ENCODE results near the gene CPT1B. TPM values are rescaled to one million over a fixed set of nuclear protein-coding genes. Genes with fewer than 3 reads are reported as not detected.

Gene CPT1B
- total and polyA plus RNA-seq, 4 experiments from 2014 or later, result 2.3 to 70.0 (median 68.0) TPM; not detected in 1

DNA sequence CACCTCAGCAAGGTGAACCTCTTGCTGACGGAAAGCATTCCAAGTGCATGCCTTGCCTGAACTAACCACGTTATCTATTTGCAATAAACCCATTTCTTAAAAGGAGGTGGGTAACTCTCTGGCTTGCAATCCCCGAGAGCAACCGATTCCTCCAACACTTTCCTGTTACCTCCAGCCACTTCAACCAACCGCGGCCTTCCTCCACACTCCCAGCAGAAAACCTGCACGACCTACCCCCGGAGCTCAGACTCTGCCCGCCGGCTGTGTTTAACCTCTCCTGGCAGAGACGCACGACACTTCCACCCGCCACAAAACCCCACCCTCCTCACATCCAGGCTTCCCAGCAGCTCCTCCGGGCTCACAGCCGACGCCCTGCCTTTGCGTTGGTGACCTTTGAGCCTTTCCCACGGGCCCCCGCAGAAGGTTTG is 53.5 kb downstream of the CPT1B start:
- Mint-ChIP-seq H3K36me3 (peaks cover 7 to 24% of the 10 kb centered on the region in 2 donors), H3K27ac (peak overlapping the region; percentile 84 to 97 (median 94)), H3K4me3 (peak overlapping the region; percentile 86 to 94 (median 92)), H3K4me1 (peaks cover 14 to 39% (median 26%) of the 10 kb centered on the region in 4 donors), H3K27me3 (no peaks in the 10 kb centered on the region), H3K9me3 (no peaks in the 10 kb centered on the region)
- Histone ChIP-seq H3K9me3 (ENCODE audit: control insufficient read depth in 1 of 2, low read length in 2 of 2) (no peaks in the 10 kb centered on the region), H3K4me1 (ENCODE audit: insufficient read depth, low read length) (peaks cover 44% of the 10 kb centered on the region), H3K27ac (ENCODE audit: low read depth, low read length) (peak overlapping the region; percentile 96), H3K36me3 (ENCODE audit: insufficient read depth, low read length) (peaks cover 27% of the 10 kb centered on the region), H3K4me3 (ENCODE audit: low read length in 2 of 2) (peak overlapping the region; percentile 47 to 81), H3K27me3 (ENCODE audit: insufficient read depth, low read length) (no peaks in the 10 kb centered on the region)
- ChIA-PET CTCF (ENCODE audit: partially characterized antibody) (interaction anchor here (1.2 to 5.1 kb wide), 15 partner anchors 10 to 273 kb away, joined by 3 to 135 read pairs (median 15); partner anchors contain the start of genes HDAC10, LMF2, NCAPH2 and SYCE3), POLR2A (ENCODE audit: partially characterized antibody) (interaction anchor here (0.5 to 9.5 kb wide), 23 partner anchors 11 to 292 kb away, joined by 3 to 321 read pairs (median 14); partner anchors contain the start of genes ARSA, CHKB, HDAC10 and KLHDC7B)
- DNase-seq, result no peak
- intact Hi-C loops (cut with micrococcal nuclease), result loop anchor here (1.0 to 5.0 kb wide), 7 partner anchors 16 to 332 kb away; partner anchors contain the start of genes CHKB, NCAPH2, SBF1 and SYCE3

DNA sequence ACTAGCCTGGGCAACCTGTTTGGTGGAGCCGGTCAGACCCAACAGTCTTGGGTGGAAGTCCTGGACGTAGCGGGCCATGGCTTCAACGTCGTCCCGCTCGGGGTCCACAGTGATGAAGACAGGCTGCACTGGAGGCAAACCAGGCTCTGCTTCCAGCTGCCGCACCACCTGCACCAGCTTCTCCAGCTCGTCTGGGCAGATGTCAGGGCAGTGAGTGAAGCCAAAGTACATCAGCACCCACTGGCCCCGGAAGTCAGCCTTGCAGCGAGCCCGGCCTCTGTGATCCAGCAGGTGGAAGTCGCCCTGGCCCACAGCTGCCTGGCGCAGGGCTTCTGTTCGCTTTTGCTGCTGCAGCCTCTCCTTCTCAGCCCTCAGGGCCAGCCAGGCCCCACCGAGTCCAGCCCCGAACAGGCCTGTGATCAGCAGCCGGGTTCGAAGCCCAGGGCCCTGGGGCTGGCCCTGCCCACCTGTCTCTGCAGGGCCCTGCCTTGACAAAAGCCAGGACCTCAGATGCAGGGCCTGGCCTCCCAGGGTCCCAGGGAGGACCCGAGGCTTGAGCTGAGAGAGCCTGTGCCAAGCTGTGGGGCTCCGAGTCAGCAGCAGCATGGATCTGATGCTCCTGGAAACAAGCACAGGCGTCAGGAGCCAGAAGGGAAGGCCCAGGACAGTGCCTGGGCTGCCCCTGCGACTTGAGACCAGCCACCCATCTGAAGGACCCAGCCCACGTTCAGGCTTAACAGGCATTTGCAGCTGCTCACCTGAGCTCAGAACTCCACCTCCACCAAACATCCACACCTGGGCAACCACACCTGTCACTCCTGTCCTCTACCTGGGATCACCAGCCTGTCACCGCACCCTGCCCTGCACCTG is 54.2 kb downstream of the CPT1B start:
- Histone ChIP-seq H3K9me3 (ENCODE audit: control insufficient read depth in 1 of 2, low read length in 2 of 2) (no peaks in the 10 kb centered on the region), H3K36me3 (ENCODE audit: insufficient read depth, low read length) (peaks cover 33% of the 10 kb centered on the region), H3K4me1 (ENCODE audit: insufficient read depth, low read length) (peaks cover 38% of the 10 kb centered on the region), H3K27me3 (ENCODE audit: insufficient read depth, low read length) (no peaks in the 10 kb centered on the region), H3K27ac (ENCODE audit: low read depth, low read length) (peak overlapping the region; percentile 96), H3K4me3 (ENCODE audit: low read length in 2 of 2) (peak overlapping the region; percentile 47 to 81)
- Mint-ChIP-seq H3K36me3 (peaks cover 11 to 28% of the 10 kb centered on the region in 2 donors), H3K27ac (peak overlapping the region in 6 of 7 donors; percentile 84 to 97 (median 94)), H3K27me3 (no peaks in the 10 kb centered on the region), H3K4me1 (peaks cover 14 to 38% (median 24%) of the 10 kb centered on the region in 4 donors), H3K9me3 (no peaks in the 10 kb centered on the region), H3K4me3 (peak overlapping the region; percentile 86 to 94 (median 92))
- CTCF ChIA-PET (ENCODE audit: partially characterized antibody), result interaction anchor here (2.3 to 3.6 kb wide), 6 partner anchors 9 to 272 kb away, joined by 13 to 58 read pairs (median 25); partner anchors contain the start of genes HDAC10 and SYCE3
- POLR2A ChIA-PET (ENCODE audit: partially characterized antibody), result interaction anchor here (1.0 to 9.5 kb wide), 13 partner anchors 10 to 183 kb away, joined by 3 to 321 read pairs (median 12); partner anchors contain the start of genes LMF2, NCAPH2 and SYCE3
- no peak for DNase-seq
- intact Hi-C loops (cut with micrococcal nuclease), result loop anchor here (2.0 kb wide), 1 partner anchor 49 kb away; the partner anchor contains the start of gene SBF1

DNA sequence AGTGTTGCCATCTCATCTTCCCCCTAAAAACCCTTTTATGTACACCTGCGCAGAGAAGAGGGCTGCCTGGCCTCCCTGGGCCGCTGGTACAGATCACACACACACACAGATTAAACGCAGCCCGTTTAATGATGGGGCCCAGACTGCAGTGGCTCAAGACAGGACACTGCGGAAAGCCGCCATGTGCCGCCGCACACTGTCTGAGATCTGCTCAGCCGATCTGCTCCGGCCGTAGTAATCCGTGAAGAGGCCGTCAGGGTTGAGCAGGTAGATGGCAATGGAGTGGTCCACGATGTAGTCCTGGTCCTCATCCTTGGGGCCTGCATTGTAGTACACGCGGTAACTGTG is 54.8 kb downstream of the CPT1B start:
- intact Hi-C loops (cut with micrococcal nuclease), result no loop called here
- POLR2A ChIA-PET (ENCODE audit: partially characterized antibody), result interaction anchor here (1.4 to 9.5 kb wide), 5 partner anchors 10 to 27 kb away, joined by 4 to 321 read pairs (median 151); partner anchors contain the start of genes LMF2 and NCAPH2
- H3K4me1 Mint-ChIP-seq, result peaks cover 13 to 32% (median 21%) of the 10 kb centered on the region in 4 donors
- Histone ChIP-seq H3K4me1 (ENCODE audit: insufficient read depth, low read length) (peaks cover 32% of the 10 kb centered on the region), H3K27ac (ENCODE audit: low read depth, low read length) (no peak overlapping the region), H3K4me3 (ENCODE audit: low read length in 2 of 2) (no peak overlapping the region), H3K9me3 (ENCODE audit: control insufficient read depth in 1 of 2, low read length in 2 of 2) (no peaks in the 10 kb centered on the region), H3K27me3 (ENCODE audit: insufficient read depth, low read length) (no peaks in the 10 kb centered on the region), H3K36me3 (ENCODE audit: insufficient read depth, low read length) (peaks cover 35% of the 10 kb centered on the region)
- DNase-seq, result no peak
- no peaks in the 10 kb centered on the region for H3K9me3 Mint-ChIP-seq
- CTCF ChIA-PET (ENCODE audit: partially characterized antibody), result interaction anchor here (0.6 kb wide), 1 partner anchor 12 kb away, joined by 3 read pairs; no protein-coding TSS in a partner anchor
- peaks cover 11 to 30% of the 10 kb centered on the region in 2 donors for H3K36me3 Mint-ChIP-seq
- peak overlapping the region in 2 of 7 donors; percentile 51 to 67 for H3K27ac Mint-ChIP-seq
- peak overlapping the region in 4 of 8 donors; percentile 9 to 30 (median 18) for H3K4me3 Mint-ChIP-seq
- H3K27me3 Mint-ChIP-seq, result no peaks in the 10 kb centered on the region

DNA sequence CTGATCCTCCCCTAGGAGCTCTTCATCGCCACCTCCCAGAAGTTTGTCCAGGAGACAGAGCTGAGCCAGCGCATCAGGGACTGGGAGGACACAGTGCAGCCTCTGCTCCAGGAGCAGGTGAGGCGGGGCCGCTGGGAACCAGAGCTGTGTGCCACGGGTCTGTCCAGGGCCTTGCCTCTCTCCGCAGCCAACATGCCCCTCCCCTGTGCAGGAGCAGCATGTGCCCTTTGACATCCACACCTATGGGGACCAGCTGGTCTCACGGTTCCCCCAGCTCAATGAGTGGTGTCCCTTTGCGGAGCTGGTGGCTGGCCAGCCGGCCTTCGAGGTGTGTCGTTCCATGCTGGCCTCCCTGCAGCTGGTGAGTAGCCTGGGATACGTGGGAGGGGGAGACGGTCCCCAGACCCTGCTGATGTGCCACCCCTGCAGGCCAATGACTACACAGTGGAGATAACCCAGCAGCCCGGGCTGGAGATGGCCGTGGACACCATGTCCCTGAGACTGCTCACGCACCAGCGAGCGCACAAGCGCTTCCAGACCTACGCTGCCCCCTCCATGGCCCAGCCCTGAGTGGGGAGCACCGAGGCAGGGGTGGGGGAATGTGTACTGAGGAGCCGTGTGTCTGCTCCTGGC is 55.3 kb downstream of the CPT1B start:
- peak overlapping the region in 1 of 7 donors; percentile 67 for H3K27ac Mint-ChIP-seq
- H3K36me3 Mint-ChIP-seq, result peaks cover 11 to 31% of the 10 kb centered on the region in 2 donors
- intact Hi-C loops (cut with micrococcal nuclease), result no loop called here
- Histone ChIP-seq H3K4me3 (ENCODE audit: low read length in 2 of 2) (no peak overlapping the region), H3K27me3 (ENCODE audit: insufficient read depth, low read length) (no peaks in the 10 kb centered on the region), H3K4me1 (ENCODE audit: insufficient read depth, low read length) (peaks cover 27% of the 10 kb centered on the region), H3K9me3 (ENCODE audit: control insufficient read depth in 1 of 2, low read length in 2 of 2) (no peaks in the 10 kb centered on the region), H3K36me3 (ENCODE audit: insufficient read depth, low read length) (peaks cover 39% of the 10 kb centered on the region), H3K27ac (ENCODE audit: low read depth, low read length) (no peak overlapping the region)
- no peaks in the 10 kb centered on the region for H3K27me3 Mint-ChIP-seq
- H3K4me3 Mint-ChIP-seq, result peak overlapping the region in 4 of 8 donors; percentile 9 to 30 (median 18)
- ChIA-PET POLR2A (ENCODE audit: partially characterized antibody) (interaction anchor here (1.0 to 1.7 kb wide), 5 partner anchors 9 to 40 kb away, joined by 4 to 7 read pairs (median 4); partner anchors contain the start of genes LMF2, NCAPH2 and SYCE3), CTCF (ENCODE audit: partially characterized antibody) (interaction anchor here (0.6 to 1.9 kb wide), 2 partner anchors 12 to 40 kb away, joined by 3 to 6 read pairs; partner anchors contain the start of gene SYCE3)
- H3K9me3 Mint-ChIP-seq, result no peaks in the 10 kb centered on the region
- no peak for DNase-seq
- peaks cover 13 to 27% (median 19%) of the 10 kb centered on the region in 4 donors for H3K4me1 Mint-ChIP-seq

DNA sequence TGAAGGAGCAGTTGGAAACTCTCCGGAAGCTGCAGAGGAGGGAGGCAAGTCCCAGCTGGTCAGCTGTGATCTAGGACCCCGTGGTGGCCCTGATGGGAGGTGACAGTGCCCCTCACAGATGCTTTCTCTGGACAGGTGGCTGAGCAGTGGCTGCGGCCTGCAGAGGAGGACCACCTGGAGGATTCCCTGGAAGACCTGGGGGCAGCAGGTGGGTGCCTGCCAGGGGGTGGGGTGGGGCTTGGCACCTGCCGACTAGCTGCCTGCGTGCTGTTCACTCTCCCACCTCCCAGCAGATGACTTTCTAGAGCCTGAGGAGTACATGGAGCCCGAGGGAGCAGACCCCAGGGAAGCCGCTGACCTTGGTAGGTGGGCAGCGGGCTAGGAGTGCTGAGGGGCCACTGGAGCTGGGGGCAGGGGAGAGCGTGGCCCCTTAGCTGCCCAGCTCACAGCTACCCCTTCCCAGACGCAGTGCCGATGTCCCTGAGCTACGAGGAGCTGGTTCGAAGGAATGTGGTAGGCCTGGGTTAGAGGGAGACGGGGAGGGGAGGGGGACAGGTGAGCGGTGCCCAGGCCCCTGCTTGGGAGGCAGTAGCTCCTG is 55.9 kb downstream of the CPT1B start:
- H3K36me3 ChIP-seq (ENCODE audit: insufficient read depth, low read length), result peaks cover 45% of the 10 kb centered on the region
- POLR2A ChIA-PET (ENCODE audit: partially characterized antibody), result interaction anchor here (1.0 to 1.7 kb wide), 5 partner anchors 8 to 40 kb away, joined by 4 to 7 read pairs (median 4); partner anchors contain the start of genes LMF2, NCAPH2 and SYCE3
- no peaks in the 10 kb centered on the region for H3K9me3 Mint-ChIP-seq
- CTCF ChIA-PET (ENCODE audit: partially characterized antibody), result interaction anchor here (1.9 kb wide), 1 partner anchor 41 kb away, joined by 6 read pairs; the partner anchor contains the start of gene SYCE3
- H3K4me1 Mint-ChIP-seq, result peaks cover 12 to 21% (median 15%) of the 10 kb centered on the region in 4 donors
- no peak for DNase-seq
- H3K27me3 ChIP-seq (ENCODE audit: insufficient read depth, low read length), result no peaks in the 10 kb centered on the region
- H3K36me3 Mint-ChIP-seq, result peaks cover 11 to 35% of the 10 kb centered on the region in 2 donors
- no peak overlapping the region for H3K4me3 Mint-ChIP-seq
- no peak overlapping the region for H3K27ac ChIP-seq (ENCODE audit: low read depth, low read length)
- H3K27me3 Mint-ChIP-seq, result no peaks in the 10 kb centered on the region
- peak overlapping the region in 1 of 7 donors; percentile 12 for H3K27ac Mint-ChIP-seq
- H3K4me3 ChIP-seq (ENCODE audit: low read length in 2 of 2), result no peak overlapping the region
- peaks cover 23% of the 10 kb centered on the region for H3K4me1 ChIP-seq (ENCODE audit: insufficient read depth, low read length)
- intact Hi-C loops (cut with micrococcal nuclease), result no loop called here
- no peaks in the 10 kb centered on the region for H3K9me3 ChIP-seq (ENCODE audit: control insufficient read depth in 1 of 2, low read length in 2 of 2)

DNA sequence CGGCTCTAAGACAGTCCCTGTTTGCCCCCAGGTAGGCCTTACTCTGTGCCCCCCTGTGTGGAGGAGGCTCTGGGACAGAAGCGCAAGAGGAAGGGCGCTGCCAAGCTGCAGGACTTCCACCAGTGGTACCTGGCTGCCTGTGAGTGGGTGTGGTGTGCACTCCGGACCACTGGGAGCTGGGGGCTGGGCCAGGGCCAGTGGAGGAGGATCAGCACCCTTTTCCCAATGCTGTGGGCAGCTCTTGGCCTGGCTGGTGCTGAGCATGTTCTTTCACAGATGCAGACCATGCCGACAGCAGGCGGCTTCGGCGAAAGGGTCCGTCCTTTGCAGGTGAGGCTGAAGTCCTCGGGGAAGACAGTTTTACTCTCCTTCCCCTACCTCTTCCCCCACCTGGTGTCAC is 56.5 kb downstream of the CPT1B start:
- Histone ChIP-seq H3K27me3 (ENCODE audit: insufficient read depth, low read length) (no peaks in the 10 kb centered on the region), H3K4me3 (ENCODE audit: low read length in 2 of 2) (no peak overlapping the region), H3K36me3 (ENCODE audit: insufficient read depth, low read length) (peaks cover 46% of the 10 kb centered on the region), H3K4me1 (ENCODE audit: insufficient read depth, low read length) (peaks cover 17% of the 10 kb centered on the region), H3K27ac (ENCODE audit: low read depth, low read length) (no peak overlapping the region), H3K9me3 (ENCODE audit: control insufficient read depth in 1 of 2, low read length in 2 of 2) (no peaks in the 10 kb centered on the region)
- peaks cover 15 to 38% of the 10 kb centered on the region in 2 donors for H3K36me3 Mint-ChIP-seq
- H3K4me3 Mint-ChIP-seq, result no peak overlapping the region
- ChIA-PET CTCF (ENCODE audit: partially characterized antibody) (interaction anchor here (1.9 kb wide), 1 partner anchor 41 kb away, joined by 6 read pairs; the partner anchor contains the start of gene SYCE3), POLR2A (ENCODE audit: partially characterized antibody) (interaction anchor here (1.2 to 1.7 kb wide), 2 partner anchors 14 to 41 kb away, joined by 4 to 5 read pairs; partner anchors contain the start of genes LMF2, NCAPH2 and SYCE3)
- peaks cover 6 to 15% (median 9%) of the 10 kb centered on the region in 4 donors for H3K4me1 Mint-ChIP-seq
- no peaks in the 10 kb centered on the region for H3K9me3 Mint-ChIP-seq
- no peak for DNase-seq
- H3K27ac Mint-ChIP-seq, result peak overlapping the region in 1 of 7 donors; percentile 12
- intact Hi-C loops (cut with micrococcal nuclease), result no loop called here
- H3K27me3 Mint-ChIP-seq, result no peaks in the 10 kb centered on the region

Measured in CD4-positive, alpha-beta memory T cell (primary cell).